GM12875 (cell line): ENCODE results near the gene MEF2B.

Source experiments
- H3K4me3 ChIP-seq: one replicate; pipeline ENCODE4 v1.5.1; 2011; ENCODE audit warnings: low read depth, low read length, control low read depth
- TF ChIP-seq, protein P1 (sequence below): IDR thresholded peaks from 2 replicates; pipeline ENCODE4 v1.5.1; 2011; ENCODE audit warnings: low read depth, mild to moderate bottlenecking, control low read depth, inconsistent platforms, low read length, moderate library complexity, borderline replicate concordance; ENCODE audit not compliant: insufficient read depth

MEF2B gene

DNA sequence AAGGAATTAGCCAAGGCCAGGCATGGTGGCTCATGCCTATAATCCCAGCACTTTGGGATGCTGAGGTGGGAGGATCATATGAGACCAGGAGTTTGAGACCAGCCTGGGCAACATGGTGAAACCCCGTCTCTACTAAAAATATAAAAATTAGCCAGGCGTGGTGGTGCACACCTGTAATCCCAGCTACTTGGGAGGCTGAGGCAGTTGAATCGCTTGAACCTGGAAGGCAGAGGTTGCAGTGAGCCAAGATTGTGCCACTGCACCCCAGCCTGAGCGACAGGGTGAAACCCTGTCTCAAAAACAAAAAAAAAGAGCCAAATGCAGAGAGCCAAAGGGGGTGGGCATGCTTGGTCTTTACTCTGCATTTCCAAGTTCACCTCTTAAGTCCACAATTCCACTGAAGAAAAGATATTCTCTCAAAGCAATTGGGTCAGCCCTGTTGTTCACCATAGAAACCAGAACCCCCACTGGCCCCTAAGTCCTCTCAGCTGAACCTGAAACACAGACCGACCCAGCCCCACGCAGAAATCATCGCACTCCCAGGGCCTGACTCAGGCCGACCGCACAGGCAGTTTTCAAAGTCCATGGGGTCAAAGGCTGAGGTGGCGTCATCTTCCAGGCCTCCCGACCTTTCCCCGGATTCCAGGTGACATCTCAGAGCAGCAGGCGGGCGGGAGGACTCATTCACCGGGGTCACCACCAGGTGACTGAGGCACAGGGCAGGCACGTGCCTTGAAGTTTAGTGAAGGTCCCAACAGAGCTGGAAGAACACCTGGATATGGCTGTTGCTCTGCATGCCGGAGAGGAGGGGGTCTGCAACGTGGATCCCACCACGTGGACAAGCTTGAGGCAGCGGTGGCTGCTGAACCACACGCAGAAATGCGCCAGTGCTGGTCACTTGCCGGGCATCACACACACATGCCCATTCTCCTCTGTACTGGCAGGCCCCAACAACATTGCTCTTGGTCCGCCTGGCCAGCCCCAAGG lies 73.1 kb downstream of the MEF2B start:
- TF ChIP-seq, protein P1, sequence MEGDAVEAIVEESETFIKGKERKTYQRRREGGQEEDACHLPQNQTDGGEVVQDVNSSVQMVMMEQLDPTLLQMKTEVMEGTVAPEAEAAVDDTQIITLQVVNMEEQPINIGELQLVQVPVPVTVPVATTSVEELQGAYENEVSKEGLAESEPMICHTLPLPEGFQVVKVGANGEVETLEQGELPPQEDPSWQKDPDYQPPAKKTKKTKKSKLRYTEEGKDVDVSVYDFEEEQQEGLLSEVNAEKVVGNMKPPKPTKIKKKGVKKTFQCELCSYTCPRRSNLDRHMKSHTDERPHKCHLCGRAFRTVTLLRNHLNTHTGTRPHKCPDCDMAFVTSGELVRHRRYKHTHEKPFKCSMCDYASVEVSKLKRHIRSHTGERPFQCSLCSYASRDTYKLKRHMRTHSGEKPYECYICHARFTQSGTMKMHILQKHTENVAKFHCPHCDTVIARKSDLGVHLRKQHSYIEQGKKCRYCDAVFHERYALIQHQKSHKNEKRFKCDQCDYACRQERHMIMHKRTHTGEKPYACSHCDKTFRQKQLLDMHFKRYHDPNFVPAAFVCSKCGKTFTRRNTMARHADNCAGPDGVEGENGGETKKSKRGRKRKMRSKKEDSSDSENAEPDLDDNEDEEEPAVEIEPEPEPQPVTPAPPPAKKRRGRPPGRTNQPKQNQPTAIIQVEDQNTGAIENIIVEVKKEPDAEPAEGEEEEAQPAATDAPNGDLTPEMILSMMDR = no peak
- no peak overlapping the region for H3K4me3 ChIP-seq

DNA sequence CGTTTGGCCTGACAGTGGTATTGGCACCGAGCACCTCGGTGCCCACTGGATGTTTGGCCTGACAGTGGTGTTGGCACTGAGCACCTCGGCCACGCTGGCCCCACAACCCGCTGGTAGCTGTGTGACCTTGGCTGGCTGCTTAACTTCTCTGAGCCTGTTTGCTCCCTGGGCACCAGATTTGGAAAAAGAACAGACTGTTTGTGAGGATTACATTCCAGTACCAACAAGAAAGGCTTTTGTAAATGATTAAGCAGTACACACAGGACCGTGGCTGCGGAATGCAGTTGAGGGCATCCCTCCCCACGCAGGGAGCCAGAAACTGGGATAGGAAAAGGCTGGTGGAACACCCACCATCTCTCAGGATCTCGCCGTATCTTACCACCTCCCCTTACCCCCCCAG lies 74.4 kb downstream of the MEF2B start:
- TF ChIP-seq, protein P1 = no peak
- no peak overlapping the region for H3K4me3 ChIP-seq
